Subcutaneous adipose tissue (tissue), 4 donors: ENCODE data around the gene PSMD6. TPM values are rescaled to one million over a fixed set of nuclear protein-coding genes. Genes with fewer than 3 reads are reported as not detected.

Experiments
- CTCF ChIP-seq: fragments of 450-650 bp; IDR thresholded peaks from one replicate; pipeline ENCODE4 v1.5.1; 2016; ENCODE audit warnings: low read depth, mild to moderate bottlenecking, control low read depth, antibody characterized with exemption, moderate library complexity
- total RNA-seq, 4 donors: library from RNA; depleted of rRNA; stranded (reverse); fragments of >200 nt; gene quantifications; one replicate each; pipeline ENCODE4 v1.1.0, GENCODE V29; 2016

PSMD6 gene
- total RNA-seq: 10 to 100 TPM; 51.8 to 89.0 (median 75.4) TPM

GRCh38 chr3:64023187-64023860 is at the start of gene PSMD6:
Gene PSMD6 (minus strand): TSS chr3:64023494. CDS start chr3:64023419, 75 bp downstream.
- TF ChIP-seq CTCF: no peak

- TF ChIP-seq CTCF: no peak
These were observed 48.8 kb upstream of the PSMD6 start for GRCh38 chr3:64072126-64072525.

GRCh38 chr3:64070704-64071103 is 47.4 kb upstream of the PSMD6 start:
- no peak for TF ChIP-seq CTCF

- no peak for TF ChIP-seq CTCF
These were observed 44.4 kb upstream of the PSMD6 start for GRCh38 chr3:64067506-64068346.

- TF ChIP-seq CTCF: no peak
These were observed 41.5 kb upstream of the PSMD6 start for GRCh38 chr3:64064804-64065203.

DNA sequence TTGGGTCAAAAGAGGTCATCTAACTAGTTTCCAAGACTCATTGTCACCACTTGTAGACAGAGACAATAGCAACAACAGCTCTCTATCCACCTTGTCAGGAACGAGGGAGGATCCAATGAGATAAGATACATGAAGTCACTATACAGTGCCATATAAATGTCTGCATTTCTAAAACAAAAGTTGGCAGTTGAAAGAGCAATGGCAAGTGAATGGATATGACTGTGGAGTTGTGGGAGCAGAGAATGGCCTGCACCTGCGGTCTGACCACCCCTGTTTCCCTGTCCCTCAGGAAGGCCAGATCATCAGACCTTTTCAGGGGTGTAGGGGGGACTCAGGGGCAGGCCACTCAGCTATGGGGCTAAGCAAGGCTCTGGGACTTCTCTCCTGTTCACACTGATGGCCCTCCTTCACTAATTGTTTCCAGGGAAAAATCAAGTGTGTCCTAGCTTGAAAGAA is 40.7 kb upstream of the PSMD6 start:
- TF ChIP-seq CTCF: no peak
